NCI-H1105 (cell line): Measurements from ENCODE around the gene HES3.

Experiments used
- DNase-seq: peaks from one replicate; lab custom pipeline; 2025; lab: John Stamatoyannopoulos, UW

The HES3 gene, protein sequence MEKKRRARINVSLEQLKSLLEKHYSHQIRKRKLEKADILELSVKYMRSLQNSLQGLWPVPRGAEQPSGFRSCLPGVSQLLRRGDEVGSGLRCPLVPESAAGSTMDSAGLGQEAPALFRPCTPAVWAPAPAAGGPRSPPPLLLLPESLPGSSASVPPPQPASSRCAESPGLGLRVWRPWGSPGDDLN

GRCh38 chr1:6243993-6244392 lies at the start of gene HES3:
Gene HES3, plus strand, starts transcription at chr1:6244179. Its CDS starts 187 bp downstream, at chr1:6244366.
- DNase-seq, result no peak

DNA sequence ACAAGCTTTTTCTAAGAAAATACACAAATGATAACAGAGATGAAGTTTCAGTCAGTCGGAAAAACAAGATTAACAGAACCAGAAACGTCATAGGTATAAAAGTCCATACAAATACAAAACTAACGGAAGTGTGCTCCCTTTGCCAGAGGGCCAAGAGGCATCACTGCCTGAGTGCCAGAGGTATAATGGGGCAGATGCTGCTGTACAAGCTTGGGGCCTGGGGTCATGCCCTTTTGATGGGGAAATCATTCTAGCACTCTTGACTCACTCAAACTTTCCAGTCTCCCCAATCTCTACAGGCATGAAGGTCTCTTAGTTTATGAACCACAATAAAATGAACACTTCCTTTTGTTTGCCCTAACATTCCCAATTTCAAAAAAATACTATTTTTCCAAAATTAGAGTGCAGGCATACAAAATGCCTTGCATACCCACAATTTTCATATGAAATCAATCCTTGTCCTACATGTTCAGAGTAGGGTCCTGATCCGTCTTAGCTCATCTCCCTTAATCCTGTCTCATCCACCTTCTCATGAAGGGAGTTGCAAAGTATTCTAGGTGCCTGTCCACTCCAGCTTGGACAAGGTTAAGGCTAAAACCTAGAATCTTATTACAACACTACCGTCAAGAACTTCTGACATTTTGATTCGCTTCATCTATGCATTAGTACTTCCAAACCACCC lies 46.1 kb upstream of the HES3 start:
- no peak for DNase-seq

DNA sequence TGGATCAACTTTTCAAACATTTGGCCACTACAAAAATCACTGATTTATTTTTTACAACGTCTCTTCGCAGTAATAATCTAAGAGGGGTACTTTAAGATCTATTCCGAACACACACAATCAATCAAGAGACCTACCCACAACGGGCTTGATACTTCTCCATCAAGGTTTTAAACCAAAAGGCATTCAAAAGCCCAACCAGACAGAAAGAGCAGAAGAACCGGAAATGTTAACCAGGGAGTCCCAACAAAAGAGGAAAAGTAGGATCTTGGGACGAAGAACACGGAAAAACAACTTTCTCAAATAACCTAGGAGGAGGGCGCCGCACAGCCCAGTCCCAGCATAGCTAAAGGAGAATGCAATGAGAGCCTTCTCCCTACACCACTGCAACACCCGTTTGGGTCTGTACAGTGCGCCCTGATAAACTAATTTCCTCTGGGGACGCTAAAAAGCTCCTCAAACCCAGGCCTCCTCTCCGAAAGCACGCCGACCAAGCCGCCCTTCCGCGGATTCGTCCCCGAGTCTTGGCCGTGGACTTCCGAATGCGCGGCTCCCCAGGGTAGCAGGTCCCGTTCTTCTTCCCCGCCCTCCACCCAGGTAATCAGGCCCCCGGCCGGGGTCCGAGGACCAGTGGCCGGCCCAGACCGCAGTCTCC lies 45.2 kb upstream of the HES3 start:
- no peak for DNase-seq

- DNase-seq, result peak; percentile 100
Observed at GRCh38 chr1:6199298-6200187, 44.4 kb upstream of the HES3 start, which contains the start of gene RPL22. Gene RPL22, minus strand, starts transcription at chr1:6199595. Its CDS starts 22 bp downstream, at chr1:6199573.

- DNase-seq, result no peak
Observed at GRCh38 chr1:6200188-6200809, 43.7 kb upstream of the HES3 start.

GRCh38 chr1:6202256-6202655 lies 41.7 kb upstream of the HES3 start:
- no peak for DNase-seq

DNA sequence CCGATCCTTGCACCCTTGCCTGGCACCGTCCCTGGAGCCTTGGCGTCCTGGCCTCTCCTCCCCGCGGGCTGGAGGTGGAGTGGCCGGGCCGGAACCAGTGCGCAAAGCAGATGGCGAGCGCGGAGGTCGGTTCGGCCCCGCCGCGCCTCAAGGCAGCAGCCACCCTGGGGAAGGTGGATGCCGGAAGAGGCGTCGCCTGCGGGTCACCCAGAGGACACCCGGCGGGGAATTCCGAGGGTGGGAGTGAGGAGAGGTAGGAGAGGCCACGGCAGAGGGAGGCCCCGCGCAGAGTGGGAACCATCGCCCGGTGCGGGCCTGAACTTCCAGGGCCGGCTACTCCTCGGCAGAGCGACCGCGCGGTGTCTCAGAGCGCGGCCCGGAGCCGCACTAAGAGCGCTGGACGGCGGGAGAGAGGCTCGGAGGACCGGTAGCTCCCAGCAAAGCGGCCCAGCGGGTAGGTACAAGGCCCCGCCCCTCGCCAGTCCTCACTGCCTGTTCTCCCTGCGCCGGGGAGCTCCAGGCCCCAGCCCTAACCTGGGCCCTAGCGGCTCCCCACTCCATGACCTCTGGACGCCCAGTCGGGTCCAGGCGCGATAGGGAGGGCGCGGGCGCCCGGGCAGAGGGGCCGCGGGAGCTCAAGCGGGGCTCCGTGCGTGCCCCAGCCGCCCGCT lies 38.0 kb upstream of the HES3 start, which contains the start of gene RNF207:
TSS of gene RNF207 (plus strand) at position 271 of the 671 bp plus-strand sequence. CDS start 417 bp downstream, outside the sequence.
- DNase-seq, result no peak

- DNase-seq, result no peak
Observed at GRCh38 chr1:6206520-6206855, 37.5 kb upstream of the HES3 start.

- no peak for DNase-seq
Observed at GRCh38 chr1:6207075-6207885, 36.7 kb upstream of the HES3 start.

DNA sequence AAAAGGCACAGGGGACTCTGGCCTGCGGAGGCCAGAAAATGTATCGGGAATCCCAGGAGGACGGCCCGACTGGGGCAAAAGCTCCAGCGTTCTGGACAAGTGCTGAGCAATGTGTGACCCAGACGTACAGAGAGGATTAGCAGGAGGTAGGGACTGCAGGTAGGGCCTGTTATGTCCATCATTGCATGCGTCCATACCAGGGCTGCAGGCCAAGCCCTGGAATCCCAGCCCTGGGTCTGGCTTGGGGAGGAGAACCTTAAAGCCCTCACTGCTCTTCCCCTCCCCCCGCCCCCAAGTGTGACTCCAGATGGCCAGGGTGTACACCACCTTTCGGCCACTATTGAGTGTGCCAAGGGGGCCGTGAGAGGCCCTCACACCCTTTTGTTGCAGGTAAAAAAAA lies 36.1 kb upstream of the HES3 start:
- DNase-seq, result no peak

- no peak for DNase-seq
Observed at GRCh38 chr1:6208723-6209660, 35.0 kb upstream of the HES3 start.

- DNase-seq, result no peak
Observed at GRCh38 chr1:6209661-6210580, 34.1 kb upstream of the HES3 start.

DNA sequence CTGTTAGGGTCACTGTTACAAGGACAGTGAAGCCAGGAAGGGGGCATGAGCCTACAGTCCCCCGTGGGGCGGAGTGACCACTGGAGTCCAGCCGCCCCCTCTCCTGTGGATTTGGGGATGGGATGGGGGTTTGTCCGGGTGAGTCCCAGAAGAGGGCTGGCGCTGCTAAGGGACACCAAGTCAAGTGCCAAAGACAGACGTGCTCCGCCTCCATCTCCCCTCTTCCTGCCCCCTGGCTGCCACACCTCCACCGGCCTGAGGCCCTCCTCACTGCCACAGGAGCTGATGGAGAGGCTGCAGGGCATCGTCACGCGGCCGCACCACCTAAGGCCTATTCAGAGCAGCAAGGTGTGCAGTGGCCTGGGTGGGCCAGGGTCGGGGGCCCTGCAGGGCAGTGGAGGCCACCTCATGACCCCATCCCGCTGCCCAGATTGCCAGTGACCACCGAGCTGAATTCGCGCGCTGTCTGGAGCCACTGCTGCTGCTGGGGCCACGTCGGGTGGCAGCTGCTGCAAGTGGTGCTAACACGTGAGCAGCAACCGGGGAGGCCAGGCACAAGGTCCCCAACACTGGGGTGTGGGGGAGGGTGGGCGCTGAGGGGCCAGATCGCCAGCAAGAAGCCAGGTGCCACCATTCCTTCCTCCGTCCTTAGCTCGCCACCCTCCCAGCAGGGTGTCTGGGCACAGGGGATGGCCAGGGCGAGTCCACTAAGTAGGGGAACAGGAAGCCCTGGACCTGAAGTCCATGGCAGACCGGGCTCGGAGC lies 33.2 kb upstream of the HES3 start:
- no peak for DNase-seq

GRCh38 chr1:6211731-6212130 lies 32.2 kb upstream of the HES3 start:
- DNase-seq, result no peak

- DNase-seq, result no peak
Observed at GRCh38 chr1:6212193-6212959, 31.6 kb upstream of the HES3 start.

DNA sequence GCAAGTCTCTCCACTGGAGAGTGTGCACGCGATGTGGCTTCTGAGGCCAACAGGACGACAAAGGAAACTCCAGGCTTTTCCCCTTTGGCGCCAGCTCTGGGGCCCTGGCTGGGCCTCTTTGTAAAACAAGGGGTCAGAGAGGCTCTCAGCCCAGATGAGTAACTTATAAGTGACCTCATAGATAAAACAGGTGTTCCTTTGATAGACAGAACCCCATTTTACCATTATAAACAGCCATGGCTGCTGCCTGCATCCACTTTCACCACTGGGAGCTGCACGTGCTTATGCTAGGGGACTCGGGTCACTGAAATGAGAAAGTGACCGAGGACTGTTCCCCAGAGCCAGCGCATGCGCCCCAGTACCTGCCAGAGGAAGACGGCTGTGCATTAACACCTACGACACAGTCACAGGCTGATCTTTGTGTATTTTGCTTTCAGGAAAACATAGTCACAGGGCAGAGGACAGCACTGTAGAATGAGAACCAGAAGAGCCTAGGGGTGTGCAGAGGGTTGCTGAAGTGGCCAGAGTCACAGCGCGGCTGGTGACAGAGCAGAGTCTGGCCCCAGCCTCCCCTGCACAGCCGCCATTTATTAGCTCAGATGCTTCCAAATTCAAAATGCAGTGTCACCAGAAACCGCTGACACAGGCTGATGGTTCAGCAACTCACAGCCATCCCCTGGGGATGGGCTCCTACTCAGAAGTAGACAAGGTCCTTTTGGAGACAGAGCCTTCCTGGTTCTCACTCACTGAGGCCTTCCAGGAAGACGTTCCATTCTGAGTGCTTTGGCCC lies 25.4 kb upstream of the HES3 start:
- DNase-seq, result no peak
